ENCODE data around the gene ABCB11. TPM values are rescaled to one million over a fixed set of nuclear protein-coding genes. Genes with fewer than 3 reads are reported as not detected.

ABCB11 gene
- total RNA-seq (under 1 TPM in 1 of 2 experiments, not detected in 1; 0.08 TPM), polyA plus RNA-seq (not detected), total RNA-seq (0 reads per million in 6 experiments)

DNA sequence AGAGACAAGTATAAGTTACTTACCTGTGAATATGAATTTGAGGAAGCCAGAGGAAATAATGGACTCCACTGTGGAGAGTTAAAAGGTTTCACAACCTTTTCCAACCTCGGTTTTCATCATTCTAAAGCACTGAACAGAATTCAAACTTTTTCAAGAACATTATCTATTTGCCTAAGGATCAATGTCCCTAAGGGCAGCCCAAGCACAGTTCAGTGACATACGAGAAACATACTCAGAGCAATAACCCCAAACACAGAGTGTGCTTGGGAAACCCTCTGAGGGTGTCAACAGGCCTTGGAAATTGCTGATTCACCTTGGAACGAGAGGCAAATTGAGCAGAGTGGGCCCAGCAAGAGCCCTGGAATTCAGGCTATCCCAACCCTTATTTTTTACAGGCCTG lies at the start of gene ABCB11:
Gene ABCB11, minus strand, starts transcription at position 123 of the 400 bp plus-strand sequence. CDS start 13,199 bp downstream, outside the sequence.
- H3K27ac Mint-ChIP-seq: peak within 1 kb of the TSS in 1 of 10 donors; percentile 63
- ATAC-seq: no peak
- H3K36me3 Mint-ChIP-seq: peaks cover 0 to 17% (median 4%) of the 10 kb centered on the region in 3 donors
- peaks cover 5 to 9% (median 7%) of the 10 kb centered on the region in 4 donors for H3K4me1 Mint-ChIP-seq
- POLR2A ChIA-PET: no interaction called here
- H3K27me3 Mint-ChIP-seq: peaks cover 0 to 1% (median 0%) of the 10 kb centered on the region in 5 donors
- peaks cover 0 to 11% (median 5%) of the 10 kb centered on the region in 9 donors for H3K9me3 Mint-ChIP-seq
- DNase-seq: no peak
- no peak within 1 kb of the TSS for H3K4me3 Mint-ChIP-seq

DNA sequence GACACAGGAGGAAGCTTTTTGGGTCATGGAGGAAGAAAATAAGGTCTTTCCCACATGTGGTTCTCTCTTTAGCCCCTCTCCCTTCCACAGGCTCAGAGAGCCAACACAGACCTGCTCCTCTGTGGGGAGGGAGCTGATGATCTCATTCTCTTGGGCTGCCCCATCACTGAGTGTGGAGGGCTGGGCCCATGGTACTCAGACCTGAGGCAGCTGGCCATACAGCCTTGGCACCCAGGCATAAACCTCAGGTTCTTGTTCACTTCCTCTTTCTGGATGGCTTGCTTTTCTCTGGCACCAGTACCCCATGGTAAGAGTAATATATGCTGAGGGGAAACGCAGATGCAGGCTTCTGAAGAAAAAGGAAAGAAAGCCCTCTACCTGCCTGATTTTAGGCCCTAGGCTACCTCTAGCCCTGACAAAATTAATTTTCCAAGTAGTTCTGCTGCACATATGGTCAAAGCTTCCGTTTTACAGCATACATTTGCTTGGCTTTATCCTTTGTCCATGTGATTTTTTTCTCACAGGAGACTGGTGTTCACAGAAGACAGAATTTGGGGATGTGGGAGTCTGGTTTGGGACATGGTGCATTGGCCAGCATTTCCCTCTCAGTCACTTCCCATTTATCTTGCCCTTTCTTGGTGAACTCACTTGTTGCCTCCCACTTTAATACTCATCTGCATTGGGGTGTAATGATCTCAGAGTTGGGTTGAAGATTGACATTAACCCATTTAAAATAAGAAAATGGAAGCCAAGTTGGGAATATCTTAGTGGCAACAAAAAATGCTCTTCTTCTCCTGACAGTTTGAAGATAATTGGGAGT lies 49.3 kb upstream of the ABCB11 start:
- peaks cover 0 to 2% (median 0%) of the 10 kb centered on the region in 5 donors for H3K27me3 Mint-ChIP-seq
- H3K4me1 Mint-ChIP-seq: peaks cover 0 to 11% (median under 1%) of the 10 kb centered on the region in 4 donors
- no peak for ATAC-seq

GRCh38 chr2:169077674-169078240 lies 46.6 kb upstream of the ABCB11 start:
- Mint-ChIP-seq H3K4me3 (no peak overlapping the region), H3K36me3 (no peaks in the 10 kb centered on the region), H3K4me1 (peaks cover 0 to 14% (median 2%) of the 10 kb centered on the region in 4 donors), H3K27ac (no peak overlapping the region), H3K9me3 (no peaks in the 10 kb centered on the region), H3K27me3 (no peaks in the 10 kb centered on the region)
- no peak for ATAC-seq
- DNase-seq: no peak
- POLR2A ChIA-PET: no interaction called here

More for the DNA sequence above, 49.3 kb upstream of the ABCB11 start:
- POLR2A ChIA-PET: no interaction called here
- Mint-ChIP-seq H3K27ac (no peak overlapping the region), H3K9me3 (no peaks in the 10 kb centered on the region), H3K36me3 (no peaks in the 10 kb centered on the region), H3K4me3 (no peak overlapping the region)
- no peak for DNase-seq

DNA sequence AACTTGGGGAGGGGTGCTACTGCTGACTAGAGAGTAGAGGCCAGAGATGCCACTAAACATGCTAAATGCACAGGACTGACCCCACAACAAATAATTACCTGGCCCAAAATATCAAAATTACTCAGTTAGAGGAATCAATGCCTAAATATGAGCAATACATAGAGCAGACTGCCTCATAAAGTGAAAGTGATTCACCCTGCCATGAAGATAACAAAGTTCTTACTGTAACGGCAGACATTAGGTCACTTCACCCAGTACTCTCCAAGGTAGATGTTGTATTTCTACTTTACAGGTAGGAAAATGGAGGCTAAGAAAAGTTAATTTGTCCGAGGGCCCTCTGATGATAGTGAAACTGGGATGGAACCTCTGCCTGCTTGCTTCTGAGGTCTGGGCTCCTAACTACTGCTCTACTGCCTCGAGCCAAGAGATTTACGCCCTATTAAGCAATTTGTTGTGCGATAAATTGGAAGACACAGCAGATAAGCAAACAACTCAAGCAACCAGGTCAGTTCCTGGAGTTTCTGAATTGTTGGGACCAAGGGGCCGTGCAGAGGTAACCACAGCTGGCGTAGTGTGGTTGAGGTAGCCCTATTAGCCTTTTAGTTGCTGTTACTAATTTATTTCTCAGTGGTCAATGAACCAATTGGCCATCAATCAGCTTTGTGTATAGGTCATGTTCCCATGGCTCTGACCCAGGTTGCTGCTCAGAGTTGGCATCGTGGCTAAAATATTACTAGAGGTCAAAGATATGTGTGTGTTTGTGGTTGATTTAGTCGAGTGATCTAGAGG lies 43.0 kb upstream of the ABCB11 start:
- no peaks in the 10 kb centered on the region for H3K36me3 Mint-ChIP-seq
- no peak for DNase-seq
- H3K27ac Mint-ChIP-seq: no peak overlapping the region
- H3K4me3 Mint-ChIP-seq: no peak overlapping the region
- ATAC-seq: no peak
- H3K27me3 Mint-ChIP-seq: peaks cover 0 to 2% (median 0%) of the 10 kb centered on the region in 5 donors
- POLR2A ChIA-PET: no interaction called here
- no peaks in the 10 kb centered on the region for H3K9me3 Mint-ChIP-seq
- peaks cover 0 to 24% (median 2%) of the 10 kb centered on the region in 4 donors for H3K4me1 Mint-ChIP-seq

GRCh38 chr2:169073211-169073962 lies 42.3 kb upstream of the ABCB11 start:
- no peak overlapping the region for H3K27ac Mint-ChIP-seq
- H3K27me3 Mint-ChIP-seq: peaks cover 0 to 4% (median 0%) of the 10 kb centered on the region in 5 donors
- H3K4me3 Mint-ChIP-seq: no peak overlapping the region
- DNase-seq (no peak), ATAC-seq (no peak)
- H3K9me3 Mint-ChIP-seq: no peaks in the 10 kb centered on the region
- H3K4me1 Mint-ChIP-seq: peaks cover 0 to 24% (median 2%) of the 10 kb centered on the region in 4 donors
- POLR2A ChIA-PET: no interaction called here
- H3K36me3 Mint-ChIP-seq: no peaks in the 10 kb centered on the region

- ATAC-seq (no peak), DNase-seq (no peak)
- no peaks in the 10 kb centered on the region for H3K36me3 Mint-ChIP-seq
- H3K27ac Mint-ChIP-seq: peak overlapping the region in 2 of 10 donors; percentile 6
- peaks cover 0 to 4% (median 0%) of the 10 kb centered on the region in 5 donors for H3K27me3 Mint-ChIP-seq
- H3K4me1 Mint-ChIP-seq: peaks cover 0 to 24% (median 2%) of the 10 kb centered on the region in 4 donors
- no peaks in the 10 kb centered on the region for H3K9me3 Mint-ChIP-seq
- no peak overlapping the region for H3K4me3 Mint-ChIP-seq
- POLR2A ChIA-PET: no interaction called here
These were observed 41.2 kb upstream of the ABCB11 start for GRCh38 chr2:169072163-169072925.

GRCh38 chr2:169071455-169071854 lies 40.3 kb upstream of the ABCB11 start:
- Mint-ChIP-seq H3K4me1 (peaks cover 0 to 31% (median 2%) of the 10 kb centered on the region in 4 donors), H3K4me3 (no peak overlapping the region), H3K36me3 (no peaks in the 10 kb centered on the region), H3K9me3 (no peaks in the 10 kb centered on the region), H3K27me3 (peaks cover 0 to 4% (median 0%) of the 10 kb centered on the region in 5 donors), H3K27ac (no peak overlapping the region)
- POLR2A ChIA-PET: no interaction called here
- ATAC-seq (no peak), DNase-seq (no peak)

- DNase-seq (no peak), ATAC-seq (no peak)
- Mint-ChIP-seq H3K36me3 (no peaks in the 10 kb centered on the region), H3K4me1 (peaks cover 0 to 34% (median 2%) of the 10 kb centered on the region in 4 donors), H3K27ac (no peak overlapping the region), H3K4me3 (no peak overlapping the region), H3K9me3 (no peaks in the 10 kb centered on the region), H3K27me3 (peaks cover 0 to 4% (median 0%) of the 10 kb centered on the region in 5 donors)
- POLR2A ChIA-PET: no interaction called here
These were observed 38.7 kb upstream of the ABCB11 start for GRCh38 chr2:169069833-169070232.

- Mint-ChIP-seq H3K9me3 (no peaks in the 10 kb centered on the region), H3K4me3 (no peak within 1 kb of the TSS), H3K27ac (no peak within 1 kb of the TSS), H3K4me1 (peaks cover 0 to 34% (median 2%) of the 10 kb centered on the region in 4 donors), H3K36me3 (no peaks in the 10 kb centered on the region), H3K27me3 (peaks cover 0 to 4% (median 0%) of the 10 kb centered on the region in 5 donors)
- no peak for ATAC-seq
- DNase-seq: no peak
- POLR2A ChIA-PET: no interaction called here
These were observed 38.2 kb upstream of the ABCB11 start, which contains the start of gene DHRS9 for GRCh38 chr2:169069341-169069740. DHRS9 (plus strand) TSS chr2:169069563; CDS start chr2:169081582, 12,019 bp downstream.

DNA sequence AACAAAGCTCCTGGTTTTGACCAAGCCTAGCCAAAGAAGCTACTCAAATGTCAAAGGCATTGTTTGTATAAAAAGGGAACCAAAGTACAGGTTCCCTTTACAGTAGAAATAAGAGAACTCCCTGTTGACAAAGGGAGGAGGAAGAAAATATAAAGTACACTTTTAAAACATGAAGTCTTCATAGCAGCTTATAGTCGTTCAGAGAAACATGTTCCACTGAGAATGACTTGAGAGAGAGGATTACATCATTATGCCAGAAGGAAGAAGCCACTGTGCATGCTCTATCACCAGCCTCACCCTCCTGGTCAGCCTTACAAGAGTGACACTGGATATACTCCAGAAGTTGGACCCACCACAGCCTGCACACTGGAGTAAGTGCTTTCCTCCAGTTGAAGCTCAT lies 35.8 kb upstream of the ABCB11 start:
- ATAC-seq (no peak), DNase-seq (no peak)
- H3K27ac Mint-ChIP-seq: no peak overlapping the region
- H3K27me3 Mint-ChIP-seq: peaks cover 0 to 4% (median 0%) of the 10 kb centered on the region in 5 donors
- H3K4me3 Mint-ChIP-seq: no peak overlapping the region
- H3K4me1 Mint-ChIP-seq: peaks cover 0 to 19% (median under 1%) of the 10 kb centered on the region in 4 donors
- H3K9me3 Mint-ChIP-seq: no peaks in the 10 kb centered on the region
- no peaks in the 10 kb centered on the region for H3K36me3 Mint-ChIP-seq
- POLR2A ChIA-PET: no interaction called here

- H3K9me3 Mint-ChIP-seq: no peaks in the 10 kb centered on the region
- DNase-seq: no peak
- peaks cover 0 to 13% (median 0%) of the 10 kb centered on the region in 4 donors for H3K4me1 Mint-ChIP-seq
- POLR2A ChIA-PET: no interaction called here
- no peak overlapping the region for H3K4me3 Mint-ChIP-seq
- ATAC-seq: no peak
- H3K36me3 Mint-ChIP-seq: no peaks in the 10 kb centered on the region
- no peak overlapping the region for H3K27ac Mint-ChIP-seq
- H3K27me3 Mint-ChIP-seq: peaks cover 0 to 2% (median 0%) of the 10 kb centered on the region in 5 donors
These were observed 34.9 kb upstream of the ABCB11 start for GRCh38 chr2:169065864-169066517.
